HG03025 (cell line): ENCODE measurements around the gene QPRT.
"Not testable (repeated sequence)": the region's sequence is repeated elsewhere in the genome, so short reads cannot be mapped to it uniquely, and the experiment has no call there.

Source experiments
- ATAC-seq: cut with Tn5 transposase; IDR thresholded peaks from one replicate; pipeline ENCODE4 v1.9.1; 2021; ENCODE audit warnings: mild to moderate bottlenecking, moderate library complexity; ENCODE audit not compliant: unreplicated experiment, low FRiP score

The QPRT gene

DNA sequence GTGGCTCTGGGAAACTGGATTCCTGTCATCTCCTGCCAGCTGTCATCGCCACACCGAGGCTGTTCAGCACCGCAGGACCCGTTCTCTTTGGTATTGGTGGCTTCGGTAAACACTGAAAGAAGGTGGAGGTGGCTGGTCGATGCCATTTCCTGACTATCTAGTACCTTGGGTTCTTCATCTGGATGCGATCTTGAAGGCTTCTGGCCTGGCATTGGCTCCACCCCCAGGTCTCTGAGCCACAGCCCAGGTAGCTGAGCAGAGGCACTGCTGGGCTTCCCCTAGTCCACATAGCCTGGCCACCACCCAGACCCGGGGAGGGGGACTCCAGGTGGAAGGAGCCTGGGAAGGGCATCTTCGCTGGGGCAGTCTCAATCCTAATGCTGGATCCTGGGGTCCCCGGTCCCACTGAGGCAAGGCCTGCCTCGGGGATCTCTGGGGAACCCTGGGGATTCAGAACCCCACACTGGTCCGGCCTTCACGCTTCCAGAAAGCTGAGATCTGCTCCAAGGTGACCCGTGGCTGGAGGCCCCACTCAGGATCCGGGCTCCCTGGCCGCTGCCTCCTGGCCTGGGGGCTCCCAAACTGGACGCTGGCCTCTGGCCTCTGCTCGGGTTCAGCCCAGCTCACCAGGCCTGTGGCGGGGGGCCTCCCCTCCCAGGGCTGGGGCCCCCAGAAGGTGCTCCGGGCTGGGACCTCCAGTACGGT, 65.0 kb downstream of the QPRT start:
- ATAC-seq, result no peak

- no peak for ATAC-seq
Observed at GRCh38 chr16:29744541-29745101, 65.6 kb downstream of the QPRT start.

DNA sequence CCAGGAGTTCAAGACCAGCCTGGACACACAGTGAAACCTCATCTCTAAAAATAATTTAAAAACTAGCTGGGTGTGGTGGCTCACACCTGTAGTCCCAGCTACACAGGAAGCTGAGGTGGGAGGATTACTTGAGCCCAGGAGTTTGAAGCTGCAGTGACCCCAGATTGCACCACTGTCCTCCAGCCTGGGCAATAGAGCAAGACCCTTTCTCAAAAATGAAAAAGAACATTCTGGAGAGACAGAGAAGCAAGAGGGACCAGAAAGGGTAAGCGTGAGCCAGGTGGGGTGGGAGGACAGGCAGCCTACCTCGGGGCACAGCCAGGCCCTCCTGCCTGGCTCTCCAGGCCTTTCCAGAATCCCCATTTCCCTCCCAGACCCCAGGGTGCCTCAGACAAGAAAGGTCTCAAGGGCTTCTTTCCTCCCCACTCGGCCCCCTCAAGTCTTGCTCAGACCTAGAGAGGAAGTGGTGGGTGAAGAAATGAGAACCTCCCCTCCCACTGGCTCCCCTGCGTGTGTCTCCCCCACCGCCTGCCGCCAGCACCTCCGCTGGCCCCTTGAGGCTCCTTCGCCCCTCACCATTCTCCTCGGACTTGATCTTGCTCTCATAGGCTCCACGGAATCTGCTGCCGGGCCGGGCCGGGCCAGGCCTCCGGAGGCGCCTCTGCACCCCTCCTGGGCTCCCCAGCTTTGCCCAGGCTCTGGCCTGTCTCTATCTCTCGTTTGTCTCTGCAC, 66.3 kb downstream of the QPRT start:
- ATAC-seq, result peak; percentile 49

DNA sequence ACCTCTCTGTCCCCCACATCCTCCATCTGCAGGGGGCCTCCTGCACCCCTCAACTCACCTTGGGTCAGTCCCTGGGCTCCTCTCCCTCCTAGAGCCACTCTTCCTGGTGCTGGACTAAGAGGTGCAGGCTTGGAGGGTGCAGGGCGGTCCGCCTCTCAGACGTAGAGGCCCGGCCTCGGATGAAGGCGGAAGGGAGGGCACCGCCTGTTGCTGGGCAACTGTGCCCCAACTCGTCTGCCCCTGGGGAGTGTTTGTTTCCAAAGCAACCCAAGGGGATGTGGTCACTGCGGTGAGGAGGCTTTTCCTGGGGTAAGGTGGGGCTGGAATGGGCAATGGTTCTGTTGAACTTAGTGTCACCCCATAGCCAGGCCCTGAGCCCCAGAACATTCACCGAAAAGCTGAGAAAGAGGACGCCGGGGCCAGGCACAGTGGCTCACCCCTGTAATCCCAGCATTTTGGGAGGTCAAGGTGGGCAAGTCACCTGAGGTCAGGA, 66.9 kb downstream of the QPRT start, which contains the start of gene C16orf54:
C16orf54 (minus strand) TSS at position 138 of the 493 bp plus-strand sequence. CDS start 1,039 bp downstream, outside the sequence.
- peak; percentile 71 for ATAC-seq

DNA sequence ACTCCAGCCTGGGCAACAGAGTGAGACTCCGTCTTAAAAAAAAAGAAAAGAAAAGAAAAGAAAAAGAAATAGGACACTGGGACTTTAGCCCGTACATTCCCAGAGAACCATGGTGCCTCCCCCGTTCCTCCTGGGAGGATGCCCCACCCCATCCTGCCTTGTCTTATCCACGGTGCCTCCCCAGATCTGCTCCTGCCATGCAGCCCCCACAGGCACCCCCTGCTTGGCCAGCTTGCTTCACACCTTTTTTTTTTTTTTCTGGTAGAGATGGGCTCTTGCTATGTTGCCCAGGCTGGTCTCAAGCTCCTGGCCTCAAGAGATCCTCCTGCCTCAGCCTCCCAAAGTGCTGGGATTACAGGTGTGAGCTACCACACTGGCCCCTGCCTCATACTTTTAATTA, 67.5 kb downstream of the QPRT start:
- ATAC-seq, result not testable (repeated sequence)
